Tibial nerve (tissue), 3 donors: ENCODE data around the gene ANKRD6.

Experiments
- CTCF ChIP-seq, 5 experiments: fragments of 200-600 bp in 3 of 5; fragments of 450-650 bp in 2 of 5; sonication (generic) in 3 of 5; IDR thresholded peaks; one replicate each; pipeline ENCODE4 v1.5.1; 2016 to 2019; ENCODE audit warnings: antibody characterized with exemption in 5 of 5, mild to moderate bottlenecking in 3 of 5, moderate library complexity in 2 of 5
- POLR2A ChIP-seq, 2 donors: fragments of 450-650 bp; IDR thresholded peaks; one replicate each; pipeline ENCODE4 v1.6.1; 2017; ENCODE audit warnings: antibody characterized with exemption in 2 of 2, mild to moderate bottlenecking in 2 of 2, moderate library complexity in 2 of 2

GRCh38 chr6:89566008-89566800 lies 133.3 kb downstream of the ANKRD6 start:
- TF ChIP-seq CTCF (IDR thresholded peaks at IDR 0.05) (no peak), POLR2A (IDR thresholded peaks at IDR 0.05) (no peak)
